HG03175 (cell line): Measurements from ENCODE around the gene HSPB6.
A peak's percentile ranks its signal among the peaks of the same experiment; 100 is the strongest.

Experiments
- ATAC-seq: cut with Tn5 transposase; IDR thresholded peaks from one replicate; pipeline ENCODE4 v1.9.1; 2021; ENCODE audit warnings: mild to moderate bottlenecking, moderate library complexity; ENCODE audit not compliant: unreplicated experiment

Gene HSPB6

DNA sequence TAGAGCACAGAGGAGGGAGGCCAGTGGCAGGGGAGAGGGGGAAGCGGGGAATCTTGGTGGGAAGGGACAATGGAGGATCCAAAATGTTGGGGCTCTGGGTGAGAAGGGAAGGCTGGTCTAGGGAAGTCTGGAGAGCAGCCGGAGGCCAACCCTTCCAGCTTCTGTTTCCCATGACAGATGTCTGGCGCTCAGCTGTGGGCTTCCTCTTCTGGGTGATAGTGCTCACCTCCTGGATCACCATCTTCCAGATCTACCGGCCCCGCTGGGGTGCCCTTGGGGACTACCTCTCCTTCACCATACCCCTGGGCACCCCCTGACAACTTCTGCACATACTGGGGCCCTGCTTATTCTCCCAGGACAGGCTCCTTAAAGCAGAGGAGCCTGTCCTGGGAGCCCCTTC lies 10.3 kb downstream of the HSPB6 start:
- ATAC-seq, result no peak

DNA sequence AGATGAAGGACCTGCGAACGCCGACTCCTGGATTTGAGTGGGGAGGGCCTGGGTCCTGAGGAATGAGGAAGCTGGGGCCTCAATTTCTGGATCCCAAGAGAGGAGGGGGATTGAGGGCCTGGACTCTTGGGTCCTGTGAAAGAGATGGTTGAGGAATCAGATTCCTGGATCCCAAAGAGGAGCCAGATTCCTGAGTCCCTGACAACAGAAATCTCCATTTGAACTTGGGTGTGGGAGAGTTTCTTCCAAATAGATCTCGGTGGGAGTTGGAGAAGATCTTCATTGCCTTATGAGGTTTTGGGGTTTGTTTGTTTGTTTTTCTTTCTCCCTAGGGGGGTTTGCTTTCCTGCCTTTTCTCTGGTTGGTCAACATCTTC lies 10.8 kb downstream of the HSPB6 start:
- no peak for ATAC-seq

- peak; percentile 46 for ATAC-seq
Measured at GRCh38 chr19:35745328-35746086, 11.3 kb downstream of the HSPB6 start, which contains the start of the genes PSENEN and U2AF1L4. Gene PSENEN (plus strand): TSS chr19:35745651. CDS start chr19:35745931, 280 bp downstream. Gene U2AF1L4 (minus strand): TSS chr19:35745418. CDS start chr19:35745391, 27 bp downstream.

DNA sequence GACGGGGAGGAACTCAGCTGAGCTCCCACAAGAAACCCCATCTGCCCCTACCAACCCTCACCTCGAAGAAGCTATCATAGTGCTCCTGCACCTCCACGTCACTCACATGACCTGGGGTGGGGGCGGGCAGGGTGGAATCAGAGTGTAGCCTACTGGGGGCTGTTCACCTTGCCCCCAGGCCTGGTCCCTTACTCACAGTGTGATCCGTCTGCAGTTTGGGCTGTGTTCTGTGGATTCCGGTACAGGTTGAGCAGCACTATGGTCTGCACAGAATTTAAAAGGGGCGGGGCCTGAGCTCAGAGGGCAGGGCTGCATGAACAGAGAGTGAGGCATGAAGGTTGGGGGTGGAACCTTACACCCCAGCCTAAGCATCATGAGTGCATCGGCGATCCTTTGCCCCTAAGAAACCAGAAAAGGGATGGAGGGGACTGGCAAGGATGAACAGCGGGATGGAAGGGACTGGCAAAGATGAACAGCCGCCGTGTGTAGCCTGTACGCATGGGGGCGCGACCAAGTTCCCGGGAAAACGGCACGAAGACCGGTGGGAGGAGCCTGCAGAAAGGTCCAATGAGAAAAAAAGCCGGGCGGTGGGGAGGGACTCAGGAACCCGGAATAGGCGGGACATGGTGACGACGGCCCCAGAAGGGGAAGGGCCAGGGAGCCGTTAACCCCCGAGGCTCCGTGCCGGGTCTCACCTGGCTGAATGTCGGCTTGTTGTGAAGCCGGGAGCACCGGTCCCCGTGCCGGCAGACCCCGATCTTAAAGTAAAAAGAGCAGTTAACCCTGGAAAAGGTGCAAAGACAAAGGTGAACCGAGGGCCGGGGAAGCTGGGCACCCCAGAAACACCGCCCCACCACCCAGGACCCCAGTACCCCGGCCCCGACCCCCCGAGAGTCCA lies 12.2 kb downstream of the HSPB6 start:
- ATAC-seq, result peak; percentile 35

DNA sequence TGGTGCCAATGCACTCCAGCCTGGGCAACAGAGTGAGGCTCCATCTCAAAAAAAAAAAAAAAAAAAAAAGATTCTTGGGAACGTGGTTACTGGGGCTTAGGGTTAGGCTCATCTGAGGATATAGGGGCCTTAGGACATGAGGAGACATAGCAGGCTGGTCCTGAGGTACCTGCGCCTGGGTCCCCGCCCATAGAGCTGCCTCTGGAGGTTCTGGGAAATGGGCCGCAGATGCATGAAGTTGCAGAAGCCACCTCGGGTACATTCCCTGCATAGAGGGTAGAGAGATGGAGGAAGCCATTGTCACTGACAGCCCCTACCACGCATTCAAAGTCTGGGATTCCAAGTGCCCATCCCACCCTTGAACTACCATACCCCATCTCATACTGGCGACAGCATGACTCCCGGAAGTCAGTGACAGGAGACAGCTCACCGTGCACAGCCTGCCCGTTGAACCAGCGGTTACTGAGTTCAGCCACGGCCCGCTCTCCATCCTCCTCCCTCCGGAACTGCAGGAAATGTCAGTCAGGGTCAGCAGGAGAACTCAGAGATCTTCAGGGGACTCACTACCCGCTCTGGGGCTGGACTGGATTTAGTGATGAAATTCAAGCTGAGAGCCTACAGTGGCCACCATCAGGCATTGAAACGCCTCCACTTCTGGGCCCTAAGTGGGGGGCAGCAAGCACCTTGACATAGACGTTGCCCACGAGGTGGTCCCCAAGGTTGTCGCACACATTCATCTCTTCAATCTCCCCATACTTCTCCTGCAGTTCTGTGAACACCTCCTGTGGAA lies 13.0 kb downstream of the HSPB6 start:
- ATAC-seq, result no peak

DNA sequence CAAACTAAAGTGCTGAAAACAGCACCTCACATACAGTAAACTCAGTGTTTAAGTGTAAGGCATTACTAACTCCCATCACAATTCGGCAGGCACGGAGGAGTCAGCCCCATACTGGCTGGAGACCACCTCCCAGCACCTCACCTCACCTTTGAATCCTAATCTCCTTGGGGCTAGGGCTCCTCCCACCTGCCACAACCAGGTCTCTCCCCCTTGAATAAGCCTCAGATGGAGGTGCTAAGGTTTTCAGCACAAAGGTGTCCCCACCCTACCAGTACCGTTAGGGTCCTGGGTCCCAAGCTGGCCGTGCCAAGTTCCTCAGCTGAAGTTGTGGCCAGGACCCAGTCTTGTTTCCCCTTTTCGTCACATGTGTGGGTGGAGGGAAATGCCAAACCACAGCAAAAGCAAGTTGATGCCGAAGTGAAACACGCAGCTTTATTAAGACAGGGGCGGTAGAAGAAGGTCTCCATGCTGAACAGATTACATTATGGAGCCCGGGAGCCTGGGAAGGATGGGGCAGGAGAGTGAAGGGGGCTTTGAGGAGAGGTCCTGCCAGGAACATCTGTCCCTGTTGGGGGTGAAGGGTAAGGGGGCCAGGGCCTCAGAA lies 14.6 kb downstream of the HSPB6 start, which contains the start of gene IGFLR1:
TSS of gene IGFLR1 (minus strand) at position 332 of the 604 bp plus-strand sequence. CDS start 1,272 bp downstream, outside the sequence.
- no peak for ATAC-seq

DNA sequence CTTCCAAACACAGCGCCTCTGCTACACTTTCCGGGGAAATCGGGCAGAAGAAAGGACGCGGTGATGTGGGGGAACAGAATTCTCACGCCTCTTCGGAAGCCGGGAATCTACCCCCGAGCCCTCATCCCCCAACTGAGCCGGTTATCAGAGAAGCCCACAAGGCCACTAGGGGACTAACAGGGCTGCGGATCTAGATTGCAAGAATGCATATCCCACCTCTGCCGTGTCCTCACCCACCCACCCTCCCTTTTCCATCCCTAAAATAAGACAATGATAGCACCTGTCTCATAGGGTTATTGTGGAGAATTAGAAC lies 15.7 kb downstream of the HSPB6 start:
- no peak for ATAC-seq

- ATAC-seq, result peak; percentile 55
Measured at GRCh38 chr19:35740423-35741202, 16.2 kb downstream of the HSPB6 start.

DNA sequence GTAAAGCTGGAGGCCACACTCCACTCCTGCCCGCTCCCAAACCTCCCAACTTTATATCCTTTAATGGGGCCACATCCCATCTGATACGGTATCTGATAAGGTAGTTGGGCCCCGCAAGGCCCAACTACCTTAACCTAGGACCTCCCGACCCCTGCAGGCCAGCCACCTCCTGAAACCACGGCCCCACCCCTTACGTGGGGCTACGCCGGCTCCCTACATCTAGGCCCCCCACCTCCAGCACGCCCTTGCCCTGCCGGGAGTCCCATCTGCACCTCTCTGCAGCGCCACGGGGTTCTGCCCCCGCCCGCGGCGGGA lies 16.8 kb downstream of the HSPB6 start:
- peak; percentile 13 for ATAC-seq

DNA sequence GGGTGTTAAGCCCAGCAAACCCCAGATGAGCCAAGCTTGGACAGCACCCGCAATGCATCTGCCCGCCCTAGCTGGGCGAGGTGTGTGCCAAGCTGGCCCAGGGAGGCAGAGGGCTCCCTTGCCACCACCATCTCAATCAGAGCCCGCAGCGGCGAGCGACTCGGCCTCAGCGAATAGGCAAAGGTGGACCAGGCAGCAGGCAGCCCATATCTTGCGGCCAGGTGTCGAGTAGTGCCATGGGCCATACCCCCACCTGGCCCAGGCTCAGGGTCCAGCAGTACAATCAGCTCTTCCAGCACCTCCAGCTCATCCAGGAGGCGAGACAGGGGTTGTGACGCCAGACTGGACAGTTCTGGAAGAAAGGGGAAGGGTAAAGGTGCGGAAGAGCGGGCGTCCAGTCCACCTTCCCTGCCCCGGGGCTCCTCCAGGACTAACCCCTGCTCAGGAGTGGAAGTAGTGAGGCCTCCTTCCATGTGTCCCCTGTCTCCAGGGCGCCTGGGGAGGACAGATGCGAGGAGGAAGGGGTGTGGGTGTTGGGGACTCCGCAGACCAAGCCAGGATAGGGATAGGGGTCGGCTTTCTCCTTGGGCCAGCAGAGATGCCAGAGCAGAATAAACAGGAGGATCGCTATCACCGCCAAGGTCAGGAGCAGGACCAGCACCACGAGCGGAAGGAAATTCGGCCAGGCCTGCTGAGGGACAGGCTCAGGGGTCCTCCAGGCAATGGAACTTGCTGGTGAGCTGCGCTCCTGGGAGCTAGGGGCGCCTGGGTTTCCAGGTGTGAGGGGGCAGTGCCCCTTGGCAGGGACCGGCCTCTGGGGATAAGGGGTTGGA lies 17.3 kb downstream of the HSPB6 start:
- no peak for ATAC-seq

DNA sequence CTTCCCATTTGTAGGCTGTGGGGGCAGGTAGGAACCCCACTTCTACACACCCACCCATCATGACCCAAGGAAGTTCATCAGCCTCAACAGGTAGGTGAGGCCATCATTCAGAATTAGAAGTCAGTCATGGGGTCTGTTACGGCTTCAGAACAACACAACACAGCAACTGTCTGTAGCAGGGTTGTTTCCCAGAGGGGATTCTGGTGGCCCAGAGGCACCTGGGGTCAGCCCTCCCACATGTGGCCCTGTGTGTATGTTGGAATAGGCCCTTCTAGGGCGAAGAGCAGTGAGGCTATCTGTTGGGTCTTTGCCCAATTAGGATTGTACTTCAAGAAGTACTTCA lies 18.0 kb downstream of the HSPB6 start:
- no peak for ATAC-seq

GRCh38 chr19:35738021-35738886 lies 18.6 kb downstream of the HSPB6 start:
- ATAC-seq, result no peak

DNA sequence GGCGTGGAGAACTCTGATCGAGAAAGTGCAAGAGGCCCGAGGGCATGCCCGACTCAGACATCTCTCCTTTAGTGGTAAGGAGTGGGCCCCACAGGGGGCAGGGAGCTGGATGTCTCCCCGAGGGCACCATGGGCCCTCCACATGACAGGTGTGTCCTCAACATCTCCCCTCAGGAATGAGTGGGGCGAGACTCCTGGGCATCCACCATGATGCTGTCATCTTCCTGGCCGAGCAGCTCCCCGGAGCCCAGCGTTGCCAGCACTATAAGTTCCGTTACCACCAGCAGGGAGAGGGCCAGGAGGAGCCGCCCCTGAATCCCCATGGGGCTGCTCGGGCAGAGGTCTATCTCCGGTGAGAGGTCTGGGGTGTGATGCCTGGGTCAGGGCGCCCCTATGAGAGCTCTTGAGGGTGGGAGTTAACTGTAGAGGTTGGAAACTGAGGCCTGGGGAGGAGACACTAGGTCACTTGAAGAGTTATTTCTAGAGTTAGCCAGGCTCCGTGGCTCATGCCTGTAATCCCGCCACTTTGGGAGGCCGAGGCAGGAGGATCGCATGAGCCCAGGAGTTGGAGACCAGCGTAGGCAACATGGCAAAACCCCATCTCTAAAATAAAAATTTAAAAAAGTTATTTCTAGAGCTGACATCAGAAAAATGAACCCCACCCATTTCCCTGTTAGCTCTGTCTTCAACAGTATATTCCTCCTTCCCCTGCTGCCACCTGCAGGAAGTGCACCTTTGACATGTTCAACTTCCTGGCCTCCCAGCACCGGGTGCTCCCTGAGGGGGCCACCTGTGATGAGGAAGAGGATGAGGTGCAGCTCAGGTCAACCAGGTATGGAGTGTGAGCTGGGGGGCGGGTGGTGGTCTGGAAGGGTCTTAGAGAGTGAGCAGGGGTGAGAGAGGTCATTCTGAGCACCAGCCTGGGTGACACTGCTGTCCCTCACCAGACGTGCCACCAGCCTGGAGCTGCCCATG lies 19.6 kb downstream of the HSPB6 start:
- no peak for ATAC-seq

DNA sequence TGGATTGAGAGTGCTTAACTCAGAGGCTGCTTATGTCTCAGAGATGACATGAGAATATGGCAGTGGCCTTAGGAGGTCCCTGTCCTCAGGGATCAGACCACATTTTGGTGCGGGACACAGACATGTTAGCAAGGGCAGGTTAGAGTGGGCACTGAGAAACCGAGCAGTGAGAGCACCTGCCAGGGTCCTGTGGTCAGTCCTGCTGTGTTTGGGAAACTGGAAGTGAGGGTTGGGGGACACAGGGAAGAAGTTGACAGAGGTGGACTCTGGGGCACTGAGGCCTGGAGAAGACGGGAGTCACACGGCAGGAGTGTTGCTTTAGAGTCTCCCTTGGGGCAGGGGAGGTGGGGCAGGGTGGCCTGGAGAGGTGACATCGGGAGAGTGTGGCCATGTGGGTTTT lies 21.9 kb downstream of the HSPB6 start:
- no peak for ATAC-seq

DNA sequence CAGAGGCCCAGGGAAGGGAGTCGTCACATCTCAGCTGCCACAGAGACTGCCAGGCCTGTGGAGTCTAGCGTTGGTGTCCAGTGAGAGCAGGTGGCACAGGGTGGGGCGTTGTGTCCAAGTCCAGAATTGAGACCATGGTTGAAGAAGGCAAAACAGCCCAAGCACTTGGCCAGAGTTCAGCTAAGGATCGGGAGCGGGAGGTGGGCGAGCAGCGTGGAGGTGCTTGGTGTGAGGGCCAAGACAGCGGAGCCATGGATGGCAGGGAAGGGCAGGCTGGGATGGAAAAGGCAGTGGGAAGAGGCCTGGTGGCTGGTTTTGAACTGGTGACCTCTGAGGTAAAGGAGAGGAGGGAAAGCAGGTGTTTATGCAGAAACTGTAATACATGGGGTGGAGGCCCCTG lies 22.6 kb downstream of the HSPB6 start:
- ATAC-seq, result no peak

DNA sequence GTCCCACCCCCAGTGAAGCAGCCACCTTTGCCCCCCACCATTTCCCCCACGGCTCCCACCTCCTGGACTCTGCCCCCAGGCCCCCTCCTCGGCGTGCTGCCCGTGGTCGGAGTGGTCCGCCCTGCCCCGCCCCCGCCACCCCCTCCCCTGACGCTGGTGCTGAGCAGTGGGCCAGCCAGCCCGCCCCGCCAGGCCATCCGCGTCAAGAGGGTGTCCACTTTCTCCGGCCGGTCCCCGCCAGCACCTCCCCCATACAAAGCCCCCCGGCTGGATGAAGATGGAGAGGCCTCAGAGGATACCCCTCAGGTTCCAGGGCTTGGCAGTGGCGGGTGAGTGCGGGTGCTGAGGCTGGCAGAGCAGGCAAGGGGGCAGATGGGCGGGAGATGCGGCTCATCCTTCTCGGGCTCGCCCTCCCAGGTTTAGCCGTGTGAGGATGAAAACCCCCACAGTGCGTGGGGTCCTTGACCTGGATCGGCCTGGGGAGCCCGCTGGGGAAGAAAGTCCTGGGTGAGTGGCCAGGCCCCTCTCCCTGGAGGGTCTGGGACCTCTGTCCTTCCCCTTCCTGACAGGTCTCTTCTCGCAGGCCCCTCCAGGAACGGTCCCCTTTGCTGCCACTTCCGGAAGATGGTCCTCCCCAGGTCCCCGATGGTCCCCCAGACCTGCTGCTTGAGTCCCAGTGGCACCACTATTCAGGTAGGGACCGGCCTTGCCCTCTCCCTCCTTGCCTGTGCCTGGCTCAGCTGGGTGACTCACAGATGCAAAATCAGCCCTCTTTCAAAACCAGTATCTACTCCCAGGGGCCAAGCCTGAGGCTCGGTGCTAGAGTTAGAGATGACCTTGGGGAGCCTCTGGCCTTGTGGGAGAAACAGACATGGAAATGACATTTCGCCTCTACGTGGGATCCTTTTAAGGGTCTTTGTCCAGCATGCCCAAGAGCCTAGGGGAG lies 23.4 kb downstream of the HSPB6 start:
- ATAC-seq, result no peak
